Measurements from ENCODE around the gene RNASEL.

DNA sequence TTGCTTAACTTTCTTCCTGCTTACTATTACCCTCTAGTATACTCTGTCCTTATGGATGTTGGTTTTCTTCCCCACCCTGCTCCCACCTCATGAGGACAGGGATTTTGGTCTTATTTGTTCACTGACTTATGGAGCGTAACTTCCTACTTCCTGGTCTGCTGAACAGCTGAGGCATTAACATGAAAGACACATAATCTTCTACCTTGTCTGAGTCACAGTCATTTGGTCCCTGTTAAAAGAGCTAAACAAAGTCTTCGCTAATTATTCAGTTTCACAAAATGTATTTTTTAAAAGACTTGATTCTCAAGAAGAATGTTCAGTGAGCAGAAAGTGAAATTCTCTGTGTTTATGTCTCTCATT is 18.5 kb downstream of the RNASEL start:
- TF ChIP-seq ZNF48 (tag by site-specific recombination; IDR thresholded peaks at IDR 0.05) (no peak), KLF1 (tag by site-specific recombination; IDR thresholded peaks at IDR 0.05) (no peak), ZNF350 (tag by site-specific recombination; IDR thresholded peaks at IDR 0.05) (no peak), ZBTB8A (tag by site-specific recombination; IDR thresholded peaks at IDR 0.05) (no peak)
- TF ChIP-seq, protein P1, sequence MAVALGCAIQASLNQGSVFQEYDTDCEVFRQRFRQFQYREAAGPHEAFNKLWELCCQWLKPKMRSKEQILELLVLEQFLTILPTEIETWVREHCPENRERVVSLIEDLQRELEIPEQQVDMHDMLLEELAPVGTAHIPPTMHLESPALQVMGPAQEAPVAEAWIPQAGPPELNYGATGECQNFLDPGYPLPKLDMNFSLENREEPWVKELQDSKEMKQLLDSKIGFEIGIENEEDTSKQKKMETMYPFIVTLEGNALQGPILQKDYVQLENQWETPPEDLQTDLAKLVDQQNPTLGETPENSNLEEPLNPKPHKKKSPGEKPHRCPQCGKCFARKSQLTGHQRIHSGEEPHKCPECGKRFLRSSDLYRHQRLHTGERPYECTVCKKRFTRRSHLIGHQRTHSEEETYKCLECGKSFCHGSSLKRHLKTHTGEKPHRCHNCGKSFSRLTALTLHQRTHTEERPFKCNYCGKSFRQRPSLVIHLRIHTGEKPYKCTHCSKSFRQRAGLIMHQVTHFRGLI (tag by site-specific recombination; IDR thresholded peaks at IDR 0.05), result no peak
- TF ChIP-seq, protein P2, sequence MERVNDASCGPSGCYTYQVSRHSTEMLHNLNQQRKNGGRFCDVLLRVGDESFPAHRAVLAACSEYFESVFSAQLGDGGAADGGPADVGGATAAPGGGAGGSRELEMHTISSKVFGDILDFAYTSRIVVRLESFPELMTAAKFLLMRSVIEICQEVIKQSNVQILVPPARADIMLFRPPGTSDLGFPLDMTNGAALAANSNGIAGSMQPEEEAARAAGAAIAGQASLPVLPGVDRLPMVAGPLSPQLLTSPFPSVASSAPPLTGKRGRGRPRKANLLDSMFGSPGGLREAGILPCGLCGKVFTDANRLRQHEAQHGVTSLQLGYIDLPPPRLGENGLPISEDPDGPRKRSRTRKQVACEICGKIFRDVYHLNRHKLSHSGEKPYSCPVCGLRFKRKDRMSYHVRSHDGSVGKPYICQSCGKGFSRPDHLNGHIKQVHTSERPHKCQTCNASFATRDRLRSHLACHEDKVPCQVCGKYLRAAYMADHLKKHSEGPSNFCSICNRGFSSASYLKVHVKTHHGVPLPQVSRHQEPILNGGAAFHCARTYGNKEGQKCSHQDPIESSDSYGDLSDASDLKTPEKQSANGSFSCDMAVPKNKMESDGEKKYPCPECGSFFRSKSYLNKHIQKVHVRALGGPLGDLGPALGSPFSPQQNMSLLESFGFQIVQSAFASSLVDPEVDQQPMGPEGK (tag by site-specific recombination; IDR thresholded peaks at IDR 0.05), result no peak
- TF ChIP-seq, protein P3, sequence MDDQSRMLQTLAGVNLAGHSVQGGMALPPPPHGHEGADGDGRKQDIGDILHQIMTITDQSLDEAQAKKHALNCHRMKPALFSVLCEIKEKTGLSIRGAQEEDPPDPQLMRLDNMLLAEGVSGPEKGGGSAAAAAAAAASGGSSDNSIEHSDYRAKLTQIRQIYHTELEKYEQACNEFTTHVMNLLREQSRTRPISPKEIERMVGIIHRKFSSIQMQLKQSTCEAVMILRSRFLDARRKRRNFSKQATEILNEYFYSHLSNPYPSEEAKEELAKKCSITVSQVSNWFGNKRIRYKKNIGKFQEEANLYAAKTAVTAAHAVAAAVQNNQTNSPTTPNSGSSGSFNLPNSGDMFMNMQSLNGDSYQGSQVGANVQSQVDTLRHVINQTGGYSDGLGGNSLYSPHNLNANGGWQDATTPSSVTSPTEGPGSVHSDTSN (CRISPR knock-in tag; IDR thresholded peaks at IDR 0.05), result no peak

All from HEK293 (cell line).